Measurements from ENCODE around the gene ANKRD53. TPM values are rescaled to one million over a fixed set of nuclear protein-coding genes. Genes with fewer than 3 reads are reported as not detected.

The ANKRD53 gene
- total and polyA plus RNA-seq, 2 experiments from 2014 or later, result 0.97 to 4.7 TPM

DNA sequence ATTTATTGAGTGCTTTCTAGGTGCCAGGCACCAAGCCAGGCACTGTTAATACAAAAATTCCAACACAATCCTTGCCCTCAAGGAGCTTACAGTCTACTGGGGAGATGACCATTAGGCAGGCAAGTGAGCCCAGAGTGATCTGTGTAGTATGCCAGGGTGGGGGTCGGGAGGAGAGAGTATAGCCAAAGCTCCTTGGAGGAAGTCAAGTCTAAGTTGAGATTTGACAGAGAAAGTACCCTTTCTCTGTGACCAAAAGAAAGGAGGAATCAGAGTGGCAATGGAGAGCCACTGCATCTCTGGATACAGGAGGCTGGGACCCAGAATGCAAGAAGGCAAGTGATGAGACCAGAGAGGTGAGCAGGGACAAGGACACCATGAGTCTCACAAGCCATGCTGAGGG is 7.5 kb downstream of the ANKRD53 start:
- no peak overlapping the region for H3K4me2 ChIP-seq
- DNase-seq (ENCODE audit: low spot score), result no peak
- no peak overlapping the region for H3K27ac ChIP-seq
- no peaks in the 10 kb centered on the region for H3K9me2 ChIP-seq (replicated peaks; ENCODE audit: insufficient read depth)
- 88% methylated on average over 1 of the region's 1 CpG for WGBS (ENCODE audit: low lambda C conversion rate, missing lambda C conversion rate)
- H3K36me3 ChIP-seq (replicated peaks; ENCODE audit: insufficient read depth, low read depth), result no peaks in the 10 kb centered on the region
- no peaks in the 10 kb centered on the region for H3K27me3 ChIP-seq
- no peaks in the 10 kb centered on the region for H4K20me1 ChIP-seq (ENCODE audit: insufficient read depth, poor library complexity, severe bottlenecking)
- no peak overlapping the region for H2AFZ ChIP-seq
- H3K79me2 ChIP-seq, result no peaks in the 10 kb centered on the region
- H3K9me3 ChIP-seq (ENCODE audit: low read depth), result no peaks in the 10 kb centered on the region
- no peaks in the 10 kb centered on the region for H3K4me1 ChIP-seq (ENCODE audit: insufficient read depth)
- no peak overlapping the region for H3K4me3 ChIP-seq
- TF ChIP-seq EZH2 (IDR thresholded peaks at IDR 0.05; ENCODE audit: borderline replicate concordance) (no peak), CTCF (IDR thresholded peaks at IDR 0.05; ENCODE audit: poor library complexity) (no peak), EZH2phosphoT487 (IDR thresholded peaks at IDR 0.05; ENCODE audit: low read depth, severe bottlenecking, unreplicated experiment) (no peak)

DNA sequence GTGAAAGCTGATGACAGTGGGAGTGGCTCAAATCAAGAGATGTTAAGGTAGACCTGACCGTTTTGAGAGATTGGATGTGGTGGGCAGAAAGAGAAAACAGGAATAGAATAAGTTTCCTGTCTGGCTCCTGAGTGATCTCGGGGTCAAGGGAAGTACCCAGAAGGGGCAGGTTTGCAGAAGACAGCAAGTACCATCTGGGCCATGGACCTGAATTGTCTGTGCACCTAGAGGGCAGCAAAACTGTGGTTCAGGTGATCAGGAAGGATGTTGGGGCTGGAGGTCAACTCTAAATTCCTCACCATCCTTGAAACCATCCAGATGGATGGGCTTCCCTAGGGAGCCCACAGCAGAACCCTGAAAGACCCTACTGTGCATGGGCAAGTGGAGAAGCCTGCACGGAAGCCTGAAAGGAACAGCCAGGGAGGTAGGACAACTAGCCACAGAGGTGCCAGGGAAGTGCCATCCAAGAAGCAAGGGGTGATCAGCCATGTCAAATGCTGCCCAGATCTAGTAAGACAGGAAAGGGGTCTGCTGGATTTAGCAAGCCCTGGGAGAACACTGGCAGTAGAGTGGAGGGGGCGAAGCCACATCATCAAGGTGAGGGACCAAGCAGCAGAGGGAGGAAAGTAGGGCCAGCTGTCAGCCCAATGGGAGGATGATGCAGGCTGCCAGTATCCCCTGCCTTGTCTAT is 8.2 kb downstream of the ANKRD53 start:
- H3K9me2 ChIP-seq (replicated peaks; ENCODE audit: insufficient read depth), result no peaks in the 10 kb centered on the region
- no peak overlapping the region for H3K27ac ChIP-seq
- no peak for TF ChIP-seq CTCF (IDR thresholded peaks at IDR 0.05; ENCODE audit: poor library complexity)
- TF ChIP-seq EZH2 (IDR thresholded peaks at IDR 0.05; ENCODE audit: borderline replicate concordance), result no peak
- no peak for TF ChIP-seq EZH2phosphoT487 (IDR thresholded peaks at IDR 0.05; ENCODE audit: low read depth, severe bottlenecking, unreplicated experiment)
- DNase-seq (ENCODE audit: low spot score), result no peak
- H3K4me1 ChIP-seq (ENCODE audit: insufficient read depth), result no peaks in the 10 kb centered on the region
- H2AFZ ChIP-seq, result no peak overlapping the region
- H3K4me2 ChIP-seq, result no peak overlapping the region
- no peaks in the 10 kb centered on the region for H4K20me1 ChIP-seq (ENCODE audit: insufficient read depth, poor library complexity, severe bottlenecking)
- H3K27me3 ChIP-seq, result no peaks in the 10 kb centered on the region
- no peaks in the 10 kb centered on the region for H3K9me3 ChIP-seq (ENCODE audit: low read depth)
- no peak overlapping the region for H3K4me3 ChIP-seq
- no peaks in the 10 kb centered on the region for H3K36me3 ChIP-seq (replicated peaks; ENCODE audit: insufficient read depth, low read depth)
- WGBS (ENCODE audit: low lambda C conversion rate, missing lambda C conversion rate), result 94% methylated on average over 4 of the region's 4 CpGs
- no peaks in the 10 kb centered on the region for H3K79me2 ChIP-seq

DNA sequence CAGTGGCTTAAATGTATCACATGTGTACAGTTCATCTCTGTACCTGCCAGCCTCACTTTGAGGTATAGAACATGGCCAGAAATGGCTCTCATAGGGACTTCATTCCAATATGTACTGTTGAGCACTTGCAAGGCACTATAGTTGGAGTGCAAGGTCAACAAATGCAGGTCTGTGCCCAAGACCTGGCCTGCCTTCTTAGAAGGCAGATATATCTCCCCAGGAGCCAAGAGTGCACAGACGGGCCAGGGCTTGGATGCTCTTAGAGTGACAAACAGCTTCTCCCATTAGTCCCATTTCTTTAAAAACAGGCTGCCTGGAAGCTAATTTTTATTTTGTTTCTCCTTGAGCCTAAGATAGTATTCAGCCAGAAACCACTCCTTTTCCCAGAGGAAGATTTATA is 9.0 kb downstream of the ANKRD53 start:
- Histone ChIP-seq H3K9me2 (replicated peaks; ENCODE audit: insufficient read depth) (no peaks in the 10 kb centered on the region), H3K27me3 (no peaks in the 10 kb centered on the region), H3K4me1 (ENCODE audit: insufficient read depth) (no peaks in the 10 kb centered on the region), H3K4me2 (no peak overlapping the region), H4K20me1 (ENCODE audit: insufficient read depth, poor library complexity, severe bottlenecking) (no peaks in the 10 kb centered on the region), H3K4me3 (no peak overlapping the region), H3K36me3 (replicated peaks; ENCODE audit: insufficient read depth, low read depth) (no peaks in the 10 kb centered on the region), H2AFZ (no peak overlapping the region), H3K79me2 (peaks cover 3% of the 10 kb centered on the region), H3K9me3 (ENCODE audit: low read depth) (no peaks in the 10 kb centered on the region), H3K27ac (no peak overlapping the region)
- TF ChIP-seq EZH2phosphoT487 (IDR thresholded peaks at IDR 0.05; ENCODE audit: low read depth, severe bottlenecking, unreplicated experiment) (no peak), EZH2 (IDR thresholded peaks at IDR 0.05; ENCODE audit: borderline replicate concordance) (no peak), CTCF (IDR thresholded peaks at IDR 0.05; ENCODE audit: poor library complexity) (no peak)
- 87% methylated on average over 1 of the region's 1 CpG for WGBS (ENCODE audit: low lambda C conversion rate, missing lambda C conversion rate)
- no peak for DNase-seq (ENCODE audit: low spot score)
